Panc1 (cell line): ENCODE data around the gene RHOT2. TPM values are rescaled to one million over a fixed set of nuclear protein-coding genes. Genes with fewer than 3 reads are reported as not detected.

ENCODE experiments used
- ATAC-seq: fragments of 200-7000 bp; cut with Tn5 transposase; 2 replicates; pipeline ENCODE4 v1.9.1; 2020; ENCODE audit warnings: mild to moderate bottlenecking, moderate library complexity
- BruUV-seq: library from RNA; stranded (reverse); fragments of 400-500 nt; replicated peaks from 2 replicates; lab custom pipeline; 2021; lab: Mats Ljungman, UMichigan
- CTCF ChIA-PET: fragments of 300-600 bp; sonication (Branson Sonifier 250); formaldehyde crosslinking; loops from one replicate; lab custom pipeline; 2022; ENCODE audit warnings: antibody characterized with exemption; lab: Charles Lee
- POLR2A ChIA-PET: fragments of 300-600 bp; sonication (Branson Sonifier 250); formaldehyde crosslinking; loops from one replicate; lab custom pipeline; 2022; ENCODE audit warnings: antibody characterized with exemption; lab: Charles Lee
- DNase-seq: peaks from one replicate; pipeline ENCODE4 v3.0.0-alpha.2; 2010; ENCODE audit warnings: low read depth, low spot score
- H3K27ac ChIP-seq: 2 replicates; pipeline ENCODE4 v1.5.1; 2011; ENCODE audit warnings: mild to moderate bottlenecking, low read length, inconsistent platforms
- H3K27me3 ChIP-seq: fragments of 200-500 bp; sonication (Bioruptor generic); 2 replicates; pipeline ENCODE4 v1.6.0; 2014; ENCODE audit warnings: low read length, inconsistent platforms; ENCODE audit not compliant: control insufficient read depth, insufficient read depth
- H3K36me3 ChIP-seq: fragments of 200-500 bp; sonication (Bioruptor generic); 2 replicates; pipeline ENCODE4 v1.5.1; 2014; ENCODE audit warnings: inconsistent platforms, mild to moderate bottlenecking, low read length, moderate library complexity; ENCODE audit not compliant: control insufficient read depth, insufficient read depth
- H3K4me1 ChIP-seq: 2 replicates; pipeline ENCODE4 v1.5.1; 2011; ENCODE audit warnings: inconsistent platforms, mild to moderate bottlenecking, low read length, moderate library complexity; ENCODE audit not compliant: control insufficient read depth, insufficient read depth
- H3K4me3 ChIP-seq, 2 experiments: 2 replicates each; pipeline ENCODE4 v1.5.1; 2011 to 2012; ENCODE audit warnings: low read depth in 2 of 2, low read length in 2 of 2, mild to moderate bottlenecking in 2 of 2, inconsistent platforms in 1 of 2, moderate library complexity in 1 of 2
- H3K9me3 ChIP-seq: fragments of 200-500 bp; sonication (Bioruptor generic); 2 replicates; pipeline ENCODE4 v1.5.1; 2014; ENCODE audit warnings: low read depth, mild to moderate bottlenecking, inconsistent platforms, low read length, moderate library complexity; ENCODE audit not compliant: control insufficient read depth, insufficient read depth
- CTCF ChIP-seq: fragments of 450-650 bp; IDR thresholded peaks from 2 replicates; pipeline ENCODE4 v1.5.1; 2017; ENCODE audit warnings: mild to moderate bottlenecking
- POLR2AphosphoS5 ChIP-seq: IDR thresholded peaks from 2 replicates; pipeline ENCODE4 v1.6.1; 2012; ENCODE audit warnings: mild to moderate bottlenecking, low read depth, low read length, moderate library complexity
- REST ChIP-seq, 2 experiments: IDR thresholded peaks; 2 replicates each; pipeline ENCODE4 v1.6.1; 2011 to 2012; ENCODE audit warnings: low read depth in 2 of 2, control low read depth in 1 of 2, low read length in 1 of 2, mild to moderate bottlenecking in 1 of 2, moderate library complexity in 1 of 2; ENCODE audit not compliant: insufficient read depth in 1 of 2
- SIN3A ChIP-seq: IDR thresholded peaks from 2 replicates; pipeline ENCODE4 v1.6.1; 2012; ENCODE audit warnings: low read depth, mild to moderate bottlenecking, low read length, moderate library complexity, borderline replicate concordance; ENCODE audit not compliant: insufficient read depth
- in situ Hi-C: cut with HindIII; loops from 2 replicates; pipeline ENCODE4 v1.10.0; 2016; ENCODE audit warnings: low sequenced_read_pairs, low pct_unique_long_range_greater_than_20kb
- intact Hi-C: fragments of 100-400 bp; cut with micrococcal nuclease; formaldehyde crosslinking; loops from one replicate; pipeline ENCODE4 v1.10.0; 2022; ENCODE audit not compliant: unreplicated experiment
- total RNA-seq: library from RNA; stranded (reverse); gene quantifications from one replicate; pipeline ENCODE4 v1.2.1, GENCODE V29; 2021; ENCODE audit not compliant: unreplicated experiment

Gene RHOT2
- total RNA-seq, 1 experiment from 2014 or later = 195 TPM

GRCh38 chr16:679814-680624 is 12.1 kb downstream of the RHOT2 start, which contains the start of gene STUB1:
STUB1 (plus strand) TSS chr16:680410; CDS start chr16:680526, 116 bp downstream.
- in situ Hi-C loops (no loop called here), intact Hi-C loops (loop anchor here (10.0 kb wide), 1 partner anchor 1095 kb away; the partner anchor contains the start of genes EME2, MRPS34 and NME3)
- peaks cover 21% of the 10 kb centered on the region for H3K4me1 ChIP-seq
- CTCF ChIA-PET = no interaction called here
- H3K9me3 ChIP-seq = no peaks in the 10 kb centered on the region
- DNase-seq (no peak), ATAC-seq (peak; percentile 43)
- BruUV-seq = no TSS peak
- peak within 1 kb of the TSS; percentile 66 to 71 for H3K4me3 ChIP-seq
- H3K36me3 ChIP-seq = peaks cover 5% of the 10 kb centered on the region; the same call in 1 of the 2 replicates
- TF ChIP-seq POLR2AphosphoS5 = peak; percentile 53
- no peak for TF ChIP-seq REST (IDR thresholded peaks at IDR 0.05; ENCODE audit: insufficient read depth in 1 of 2, low read depth in 2 of 2, low read length in 1 of 2)
- 0 out of 2 replicates have a peak, but pooled peaks have one; percentile 6 for TF ChIP-seq SIN3A
- H3K27ac ChIP-seq = peak within 1 kb of the TSS; percentile 87
- H3K27me3 ChIP-seq = no peaks in the 10 kb centered on the region
- POLR2A ChIA-PET = no interaction called here

GRCh38 chr16:680625-680945 is 12.7 kb downstream of the RHOT2 start:
- peak; percentile 31; the same call in 1 of the 2 replicates for TF ChIP-seq SIN3A
- no peak for TF ChIP-seq CTCF
- H3K27ac ChIP-seq = peak overlapping the region; percentile 87
- H3K27me3 ChIP-seq = no peaks in the 10 kb centered on the region
- no TSS peak for BruUV-seq
- no peak for DNase-seq
- no peaks in the 10 kb centered on the region for H3K9me3 ChIP-seq
- ATAC-seq = no peak
- POLR2A ChIA-PET = no interaction called here
- in situ Hi-C loops (no loop called here), intact Hi-C loops (loop anchor here (10.0 kb wide), 1 partner anchor 1094 kb away; the partner anchor contains the start of genes EME2, MRPS34 and NME3)
- H3K36me3 ChIP-seq = peaks cover 5% of the 10 kb centered on the region; the same call in 1 of the 2 replicates
- H3K4me3 ChIP-seq = peak overlapping the region; percentile 66 to 71
- peaks cover 18% of the 10 kb centered on the region for H3K4me1 ChIP-seq
- CTCF ChIA-PET = interaction anchor here (1.1 kb wide), 1 partner anchor 13 kb away, joined by 3 read pairs; the partner anchor contains the start of gene RHOT2
